C4-2B (cell line): Measurements from ENCODE around the gene SCP2.

Experiments
- CTCF ChIP-seq: fragments of 450-650 bp; conservative IDR thresholded peaks from 2 replicates; pipeline ENCODE4 v1.5.1; 2017; ENCODE audit warnings: mild to moderate bottlenecking
- ZFX ChIP-seq: fragments of 450-650 bp; IDR thresholded peaks from 2 replicates; pipeline ENCODE4 v1.6.1; 2017

GRCh38 chr1:53063744-53064515 is 136.9 kb downstream of the SCP2 start:
- TF ChIP-seq CTCF (no peak), ZFX (no peak)
